ENCODE measurements around the gene PPP1R2B. TPM values are rescaled to one million over a fixed set of nuclear protein-coding genes. Genes with fewer than 3 reads are reported as not detected.
"Not testable (repeated sequence)": the region's sequence is repeated elsewhere in the genome, so short reads cannot be mapped to it uniquely, and the experiment has no call there.

The PPP1R2B gene
- total RNA-seq, 1 experiment from 2014 or later, result 0.07 TPM

- Histone ChIP-seq H3K4me1 (ENCODE audit: insufficient read depth, low read length) (no peaks in the 10 kb centered on the region), H3K9me3 (ENCODE audit: low read length) (peaks cover 17% of the 10 kb centered on the region), H3K4me3 (ENCODE audit: low read length) (no peak overlapping the region), H3K27ac (ENCODE audit: low read length) (no peak overlapping the region), H3K27me3 (ENCODE audit: low read length) (no peaks in the 10 kb centered on the region), H3K79me2 (ENCODE audit: low read length) (no peaks in the 10 kb centered on the region), H3K4me2 (ENCODE audit: low read length) (no peak overlapping the region), H3F3A (ENCODE audit: low read length, unreplicated experiment) (no peaks in the 10 kb centered on the region), H3K9ac (ENCODE audit: low read length) (no peak overlapping the region), H2AFZ (ENCODE audit: low read length) (no peak overlapping the region), H3K9me2 (replicated peaks; ENCODE audit: low read length) (no peaks in the 10 kb centered on the region), H4K20me1 (ENCODE audit: low read length) (no peaks in the 10 kb centered on the region), H3K36me3 (ENCODE audit: low read depth, low read length) (no peaks in the 10 kb centered on the region)
- ATAC-seq (no peak), DNase-seq (no peak)
- no TSS peak for BruUV-seq (replicated peaks)
- no peak for TF ChIP-seq EZH2 (IDR thresholded peaks at IDR 0.05; ENCODE audit: low read length, unreplicated experiment)
- TF ChIP-seq CTCF (conservative IDR thresholded peaks at IDR 0.05; ENCODE audit: low read depth, low read length), result no peak
- no peak for TF ChIP-seq EZH2phosphoT487 (IDR thresholded peaks at IDR 0.05; ENCODE audit: borderline replicate concordance, low read length)
- ChIA-PET POLR2A (ENCODE audit: unreplicated experiment) (interaction anchor here (0.7 kb wide), 1 partner anchor 104 kb away, joined by 5 read pairs; no protein-coding TSS in a partner anchor), CTCF (no interaction called here)
- intact Hi-C loops (cut with micrococcal nuclease), result no loop called here
Measured at GRCh38 chr5:156851880-156852279, 1.8 kb downstream of the PPP1R2B start.

- H2AFZ ChIP-seq (ENCODE audit: low read length); H3K27me3 ChIP-seq (ENCODE audit: low read length); intact Hi-C loops (cut with micrococcal nuclease); DNase-seq; POLR2A ChIA-PET (ENCODE audit: unreplicated experiment); H3K4me1 ChIP-seq (ENCODE audit: insufficient read depth, low read length); CTCF ChIA-PET; ATAC-seq; H3K9ac ChIP-seq (ENCODE audit: low read length); H3F3A ChIP-seq (ENCODE audit: low read length, unreplicated experiment); H3K79me2 ChIP-seq (ENCODE audit: low read length); H3K4me2 ChIP-seq (ENCODE audit: low read length); H4K20me1 ChIP-seq (ENCODE audit: low read length); H3K36me3 ChIP-seq (ENCODE audit: low read depth, low read length); H3K9me2 ChIP-seq (replicated peaks; ENCODE audit: low read length); BruUV-seq (replicated peaks); H3K27ac ChIP-seq (ENCODE audit: low read length); H3K4me3 ChIP-seq (ENCODE audit: low read length): not testable (repeated sequence)
- peaks cover 17% of the 10 kb centered on the region for H3K9me3 ChIP-seq (ENCODE audit: low read length)
Measured at GRCh38 chr5:156853055-156853454, 3.0 kb downstream of the PPP1R2B start.

- Histone ChIP-seq H3K79me2 (ENCODE audit: low read length) (no peaks in the 10 kb centered on the region), H3K4me2 (ENCODE audit: low read length) (no peak overlapping the region), H3K9me2 (replicated peaks; ENCODE audit: low read length) (no peaks in the 10 kb centered on the region), H4K20me1 (ENCODE audit: low read length) (no peaks in the 10 kb centered on the region), H3K4me1 (ENCODE audit: insufficient read depth, low read length) (no peaks in the 10 kb centered on the region), H3K27ac (ENCODE audit: low read length) (no peak overlapping the region), H3K9ac (ENCODE audit: low read length) (no peak overlapping the region), H3F3A (ENCODE audit: low read length, unreplicated experiment) (no peaks in the 10 kb centered on the region), H3K4me3 (ENCODE audit: low read length) (no peak overlapping the region), H3K27me3 (ENCODE audit: low read length) (0 out of 2 replicates have a peak, but pooled peaks cover 14% of the 10 kb centered on the region), H2AFZ (ENCODE audit: low read length) (no peak overlapping the region), H3K9me3 (ENCODE audit: low read length) (peaks cover 5% of the 10 kb centered on the region; the same call in 1 of the 2 replicates), H3K36me3 (ENCODE audit: low read depth, low read length) (no peaks in the 10 kb centered on the region)
- CTCF ChIA-PET, result no interaction called here
- intact Hi-C loops (cut with micrococcal nuclease), result no loop called here
- ATAC-seq (no peak), DNase-seq (no peak)
- BruUV-seq (replicated peaks), result no TSS peak
- POLR2A ChIA-PET (ENCODE audit: unreplicated experiment), result interaction anchor here (0.6 kb wide), 1 partner anchor 15 kb away, joined by 12 read pairs; no protein-coding TSS in a partner anchor
- no peak for TF ChIP-seq CTCF (conservative IDR thresholded peaks at IDR 0.05; ENCODE audit: low read depth, low read length)
- TF ChIP-seq EZH2phosphoT487 (IDR thresholded peaks at IDR 0.05; ENCODE audit: borderline replicate concordance, low read length), result no peak
- no peak for TF ChIP-seq EZH2 (IDR thresholded peaks at IDR 0.05; ENCODE audit: low read length, unreplicated experiment)
Measured at GRCh38 chr5:156865427-156865826, 15.3 kb downstream of the PPP1R2B start.

Data from PC-3 (cell line).